Esophagus squamous epithelium (tissue), 5 donors: ENCODE measurements around the gene GSG1L. TPM values are rescaled to one million over a fixed set of nuclear protein-coding genes. Genes with fewer than 3 reads are reported as not detected.

Experiments used
- DNase-seq: peaks from one replicate; lab custom pipeline; 2025; lab: John Stamatoyannopoulos, UW
- H3K27ac ChIP-seq, 4 donors: fragments of 200-600 bp; sonication (generic); one replicate each; pipeline ENCODE4 v1.5.1; 2016 to 2019; ENCODE audit warnings: mild to moderate bottlenecking in 1 of 4
- H3K27me3 ChIP-seq, 4 donors: fragments of 200-600 bp; sonication (generic); 1 replicate in 3 of 4; 2 replicates in 1 of 4; pipeline versions ENCODE4 v1.5.1 to v1.6.0; 2017 to 2021; ENCODE audit warnings: antibody characterized with exemption in 1 of 4
- H3K36me3 ChIP-seq, 3 donors: fragments of 200-600 bp; sonication (generic); one replicate each; pipeline ENCODE4 v1.5.1; 2016 to 2019
- H3K4me1 ChIP-seq, 3 donors: fragments of 200-600 bp; sonication (generic); one replicate each; pipeline ENCODE4 v1.5.1; 2017 to 2019
- H3K4me3 ChIP-seq, 4 donors: fragments of 200-600 bp; sonication (generic); 1 replicate in 3 of 4; 2 replicates in 1 of 4; pipeline ENCODE4 v1.5.1; 2016 to 2019; ENCODE audit warnings: mild to moderate bottlenecking in 2 of 4, moderate library complexity in 1 of 4
- H3K9me3 ChIP-seq, 3 donors: fragments of 200-600 bp; sonication (generic); one replicate each; pipeline ENCODE4 v1.5.1; 2016 to 2019
- POLR2A ChIP-seq, 4 donors: fragments of 450-650 bp; IDR thresholded peaks; one replicate each; pipeline ENCODE4 v1.6.1; 2017; ENCODE audit warnings: antibody characterized with exemption in 4 of 4, mild to moderate bottlenecking in 4 of 4, moderate library complexity in 3 of 4
- WGBS, 2 donors: methylation state at CpG; one replicate each; pipeline ENCODE4 v1.1.5; 2018; 5-methylcytosine and 5-hydroxymethylcytosine counted together
- intact Hi-C: fragments of 100-400 bp; cut with DNase I; formaldehyde crosslinking; loops from one replicate; pipeline ENCODE4 v1.15.0; 2022
- total RNA-seq, 4 donors: library from RNA; depleted of rRNA; stranded (reverse); fragments of >200 nt; gene quantifications; one replicate each; pipeline ENCODE4 v1.1.0, GENCODE V29; 2016
- TF ChIP-seq, protein P1 (sequence below), 6 experiments: fragments of 450-650 bp in 4 of 6; fragments of 200-600 bp in 2 of 6; sonication (generic) in 2 of 6; IDR thresholded peaks; one replicate each; pipeline ENCODE4 v1.5.1; 2016 to 2019; ENCODE audit warnings: antibody characterized with exemption in 6 of 6, mild to moderate bottlenecking in 4 of 6, moderate library complexity in 4 of 6
- donor health status: DM: yes; HTN: yes; CAD: no.

Gene GSG1L
- total RNA-seq, 4 donors from 2014 or later, result under 0.01 to 0.21 TPM; not detected in 2

DNA sequence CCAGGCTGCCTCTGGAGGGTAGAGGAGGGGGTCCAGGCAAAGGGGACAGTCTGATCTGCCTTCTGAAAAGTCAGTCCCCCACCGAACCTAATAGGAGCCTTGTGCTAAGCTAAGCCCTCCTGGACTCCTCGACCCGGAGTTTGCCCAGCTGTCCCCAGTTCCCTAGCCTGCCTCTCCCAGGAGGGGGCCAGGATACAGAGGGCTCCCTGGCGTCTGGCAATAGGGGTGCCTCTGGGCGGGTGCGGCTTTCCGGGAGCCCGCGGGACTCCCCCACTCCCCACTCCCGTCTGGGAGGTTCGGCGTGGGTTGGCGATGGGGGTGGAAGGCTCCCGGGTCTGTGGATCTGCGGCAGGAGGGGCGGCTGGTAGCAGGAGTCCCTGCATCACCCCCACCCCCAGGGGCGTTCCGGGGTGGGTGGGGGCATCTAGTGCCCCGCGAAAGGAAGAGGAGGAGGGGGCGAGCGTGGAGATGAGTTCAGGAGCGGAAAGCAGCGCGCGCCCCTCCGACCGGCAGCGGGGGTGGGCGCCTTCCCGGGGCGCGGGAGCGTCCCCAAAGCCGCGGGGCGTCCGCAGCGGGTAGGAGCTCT, 1.2 kb downstream of the GSG1L start:
- no peak overlapping the region for H3K27ac ChIP-seq
- H3K36me3 ChIP-seq, result no peaks in the 10 kb centered on the region
- DNase-seq, result no peak
- H3K9me3 ChIP-seq, result no peaks in the 10 kb centered on the region
- H3K4me1 ChIP-seq, result peaks cover 0 to 17% (median 13%) of the 10 kb centered on the region in 3 donors
- WGBS, 2 donors, result 40% methylated on average over 2 of the region's 39 CpGs; no CpG with 5 or more reads in 1 of the 2 donors
- TF ChIP-seq, protein P1, sequence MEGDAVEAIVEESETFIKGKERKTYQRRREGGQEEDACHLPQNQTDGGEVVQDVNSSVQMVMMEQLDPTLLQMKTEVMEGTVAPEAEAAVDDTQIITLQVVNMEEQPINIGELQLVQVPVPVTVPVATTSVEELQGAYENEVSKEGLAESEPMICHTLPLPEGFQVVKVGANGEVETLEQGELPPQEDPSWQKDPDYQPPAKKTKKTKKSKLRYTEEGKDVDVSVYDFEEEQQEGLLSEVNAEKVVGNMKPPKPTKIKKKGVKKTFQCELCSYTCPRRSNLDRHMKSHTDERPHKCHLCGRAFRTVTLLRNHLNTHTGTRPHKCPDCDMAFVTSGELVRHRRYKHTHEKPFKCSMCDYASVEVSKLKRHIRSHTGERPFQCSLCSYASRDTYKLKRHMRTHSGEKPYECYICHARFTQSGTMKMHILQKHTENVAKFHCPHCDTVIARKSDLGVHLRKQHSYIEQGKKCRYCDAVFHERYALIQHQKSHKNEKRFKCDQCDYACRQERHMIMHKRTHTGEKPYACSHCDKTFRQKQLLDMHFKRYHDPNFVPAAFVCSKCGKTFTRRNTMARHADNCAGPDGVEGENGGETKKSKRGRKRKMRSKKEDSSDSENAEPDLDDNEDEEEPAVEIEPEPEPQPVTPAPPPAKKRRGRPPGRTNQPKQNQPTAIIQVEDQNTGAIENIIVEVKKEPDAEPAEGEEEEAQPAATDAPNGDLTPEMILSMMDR (IDR thresholded peaks at IDR 0.05), result no peak
- no peak for TF ChIP-seq POLR2A (IDR thresholded peaks at IDR 0.05)
- H3K27me3 ChIP-seq, result peaks cover 9 to 83% (median 12%) of the 10 kb centered on the region in 4 donors
- intact Hi-C loops, result loop anchor here (10.0 kb wide), 1 partner anchor 88 kb away; no protein-coding TSS in a partner anchor
- peak overlapping the region in 2 of 4 donors; percentile 46 to 56 for H3K4me3 ChIP-seq

DNA sequence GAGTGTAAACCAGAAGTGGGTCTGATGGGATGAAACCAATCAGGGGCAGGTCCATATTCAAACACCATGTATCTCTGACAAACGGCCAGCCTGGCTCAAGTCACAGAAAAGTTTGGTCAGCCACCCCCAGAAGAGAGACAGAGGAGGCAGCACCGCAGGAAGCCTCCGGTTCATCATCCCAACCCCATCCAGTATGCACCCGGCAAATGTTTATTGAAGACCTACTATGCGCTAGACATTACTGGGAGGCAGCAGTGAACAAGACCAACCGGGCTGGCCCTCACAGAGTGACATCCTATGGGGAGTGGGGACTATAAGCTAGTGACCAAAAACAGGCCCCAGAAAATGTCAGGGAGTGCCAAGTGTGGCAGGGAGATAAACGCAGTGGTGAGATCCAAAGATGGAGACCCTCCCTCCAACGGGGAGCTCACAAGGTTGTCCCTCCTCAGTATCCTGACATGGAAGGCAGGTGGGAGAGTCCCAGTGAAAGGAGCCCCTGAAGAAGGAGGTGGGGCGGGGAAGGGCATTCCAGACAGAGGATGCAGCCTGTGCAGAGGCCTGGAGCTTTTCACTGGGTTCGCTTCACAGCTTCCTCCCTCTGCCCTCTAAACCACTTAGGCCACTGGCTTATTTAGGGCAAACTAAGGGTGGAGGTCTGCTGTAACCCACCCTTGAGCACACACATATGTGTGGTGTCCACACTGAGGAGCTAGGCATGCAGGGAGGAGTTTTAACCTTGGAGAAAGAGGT, 2.0 kb downstream of the GSG1L start:
- Histone ChIP-seq H3K27ac (no peak overlapping the region), H3K9me3 (no peaks in the 10 kb centered on the region), H3K4me1 (peaks cover 0 to 17% (median 13%) of the 10 kb centered on the region in 3 donors), H3K4me3 (no peak overlapping the region), H3K36me3 (no peaks in the 10 kb centered on the region), H3K27me3 (peaks cover 9 to 90% (median 12%) of the 10 kb centered on the region in 4 donors)
- TF ChIP-seq, protein P1 (IDR thresholded peaks at IDR 0.05), result no peak
- no peak for TF ChIP-seq POLR2A (IDR thresholded peaks at IDR 0.05)
- intact Hi-C loops, result loop anchor here (10.0 kb wide), 1 partner anchor 87 kb away; no protein-coding TSS in a partner anchor
- 67 to 70% methylated on average over 7 to 10 of the region's 10 CpGs for WGBS, 2 donors
- no peak for DNase-seq

DNA sequence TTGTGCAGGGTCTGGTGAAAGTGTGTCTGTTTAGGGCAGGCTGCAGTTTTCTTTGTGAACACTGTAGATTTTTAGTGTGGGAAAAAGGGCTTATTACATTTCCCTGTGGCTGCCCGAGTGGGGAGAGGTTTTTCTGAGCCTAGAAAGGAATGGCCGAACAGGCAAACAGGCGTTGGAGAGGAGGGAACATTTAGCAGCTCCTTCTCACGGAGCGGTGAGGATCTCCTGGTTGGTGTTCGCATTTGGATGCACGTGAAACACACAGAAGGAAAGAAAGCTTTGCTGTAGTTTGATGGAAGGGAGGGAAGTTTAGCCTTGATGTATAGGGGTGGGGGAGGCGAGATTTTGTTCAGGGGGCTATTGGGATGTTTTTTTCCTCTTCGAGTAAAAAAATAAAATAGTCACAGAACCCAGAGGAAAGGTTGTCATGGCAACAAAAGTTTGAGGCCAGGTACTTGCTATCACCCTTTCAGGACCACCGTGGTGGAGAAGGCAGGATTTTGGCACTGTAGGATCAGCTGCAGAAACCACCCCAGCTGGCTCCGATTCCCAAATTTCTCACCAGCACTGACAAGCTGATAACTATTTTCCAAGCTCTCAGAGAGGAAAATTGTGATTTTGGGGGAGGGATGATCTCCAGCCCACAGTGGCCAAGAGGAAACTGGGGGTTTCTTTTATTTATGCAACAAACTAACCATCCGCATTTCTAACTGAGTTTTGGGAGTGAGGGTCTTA, 3.5 kb downstream of the GSG1L start:
- Histone ChIP-seq H3K36me3 (no peaks in the 10 kb centered on the region), H3K4me1 (peaks cover 0 to 17% (median 13%) of the 10 kb centered on the region in 3 donors), H3K27ac (no peak overlapping the region), H3K9me3 (no peaks in the 10 kb centered on the region), H3K4me3 (no peak overlapping the region), H3K27me3 (peaks cover 9 to 88% (median 12%) of the 10 kb centered on the region in 4 donors)
- WGBS, 2 donors, result 35% methylated on average over 12 of the region's 12 CpGs
- no peak for TF ChIP-seq POLR2A (IDR thresholded peaks at IDR 0.05)
- TF ChIP-seq, protein P1 (IDR thresholded peaks at IDR 0.05), result no peak
- DNase-seq, result no peak
- intact Hi-C loops, result loop anchor here (10.0 kb wide), 1 partner anchor 85 kb away; no protein-coding TSS in a partner anchor

DNA sequence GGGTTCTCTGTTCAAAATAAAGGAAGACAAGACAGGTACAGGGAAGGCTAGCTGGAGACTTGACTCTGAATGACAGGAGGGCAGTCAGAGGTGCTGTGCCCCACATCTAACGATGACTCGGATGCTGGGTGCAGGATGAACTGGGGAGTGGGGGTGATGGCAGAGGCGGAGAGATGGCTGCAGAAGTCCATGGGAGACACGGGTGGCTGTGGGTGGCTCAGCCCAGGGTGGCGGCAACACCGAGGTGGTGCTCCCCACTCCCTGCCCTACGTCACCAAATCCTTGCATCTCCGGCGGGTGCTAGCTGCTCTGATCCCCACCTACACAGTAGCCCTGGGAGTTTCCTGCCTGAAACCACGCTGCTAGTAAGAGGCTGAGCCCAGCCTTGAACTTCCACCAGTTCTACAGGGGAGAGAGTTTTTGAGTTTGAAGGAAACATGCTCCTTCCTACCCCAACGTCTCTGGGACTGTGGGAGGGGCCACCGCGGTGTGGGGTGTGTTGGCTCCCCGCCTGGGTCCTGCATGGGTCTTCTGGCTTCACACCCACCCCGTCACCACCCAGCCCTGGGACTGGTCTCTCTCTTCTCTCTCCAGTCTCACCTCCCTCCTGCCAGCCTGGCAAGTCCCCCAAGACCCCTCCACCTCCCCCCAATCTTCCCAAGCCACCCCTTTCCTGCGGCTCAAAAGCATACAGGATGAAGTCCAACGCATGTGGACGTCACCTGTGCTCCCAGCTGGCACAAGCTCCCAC, 4.5 kb downstream of the GSG1L start:
- H3K27ac ChIP-seq, result no peak overlapping the region
- H3K4me3 ChIP-seq, result no peak overlapping the region
- no peaks in the 10 kb centered on the region for H3K36me3 ChIP-seq
- H3K9me3 ChIP-seq, result no peaks in the 10 kb centered on the region
- no peak for DNase-seq
- H3K4me1 ChIP-seq, result peaks cover 0 to 17% (median 13%) of the 10 kb centered on the region in 3 donors
- intact Hi-C loops, result no loop called here
- peaks cover 9 to 82% (median 11%) of the 10 kb centered on the region in 4 donors for H3K27me3 ChIP-seq
- TF ChIP-seq POLR2A (IDR thresholded peaks at IDR 0.05), result no peak
- TF ChIP-seq, protein P1 (IDR thresholded peaks at IDR 0.05), result no peak
- WGBS, 2 donors, result 55 to 58% methylated on average over 14 to 15 of the region's 18 CpGs
